ENCODE results near the gene ABCA1.

- TF ChIP-seq CTCF (IDR thresholded peaks at IDR 0.05 in 2 of 3, conservative IDR thresholded peaks at IDR 0.05 in 1 of 3; ENCODE audit: control insufficient read depth in 2 of 3, extremely low read depth in 1 of 3, insufficient read depth in 1 of 3, low read depth in 3 of 3, low read length in 3 of 3) = no peak
- no peak for TF ChIP-seq SP1 (IDR thresholded peaks at IDR 0.05; ENCODE audit: low read depth, low read length)
- TF ChIP-seq FOXM1 (IDR thresholded peaks at IDR 0.05; ENCODE audit: low read depth, low read length) = no peak
- TF ChIP-seq EP300 (IDR thresholded peaks at IDR 0.05; ENCODE audit: borderline replicate concordance in 1 of 2, control insufficient read depth in 1 of 2, low read depth in 2 of 2, low read length in 2 of 2) = no peak
- TF ChIP-seq NBN (IDR thresholded peaks at IDR 0.05) = no peak
- no peak for TF ChIP-seq SMC3 (IDR thresholded peaks at IDR 0.05; ENCODE audit: borderline replicate concordance, low read length)
These were observed 72.1 kb downstream of the ABCA1 start for GRCh38 chr9:104855807-104856206.
